Measurements from ENCODE around the gene SARS1.
"Not testable (repeated sequence)": the region's sequence is repeated elsewhere in the genome, so short reads cannot be mapped to it uniquely, and the experiment has no call there.

The SARS1 gene

DNA sequence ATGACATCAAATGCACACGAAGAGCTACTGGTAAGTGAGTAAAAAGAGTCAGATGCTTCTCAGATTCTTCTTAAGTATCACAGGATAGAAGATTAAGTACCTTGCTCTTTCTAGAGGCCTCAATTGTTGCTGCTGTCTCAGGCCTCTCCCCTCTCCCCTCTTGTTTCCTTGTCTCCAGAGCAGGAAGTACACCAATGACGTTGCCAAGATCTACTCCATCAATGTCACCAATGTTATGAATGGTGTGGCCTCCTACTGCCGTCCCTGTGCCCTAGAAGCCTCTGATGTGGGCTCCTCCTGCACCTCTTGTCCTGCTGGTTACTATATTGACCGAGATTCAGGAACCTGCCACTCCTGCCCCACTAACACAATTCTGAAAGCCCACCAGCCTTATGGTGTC is 21.3 kb upstream of the SARS1 start:
- no peak for DNase-seq (ENCODE audit: low read depth in 2 of 2, low spot score in 1 of 2)

DNA sequence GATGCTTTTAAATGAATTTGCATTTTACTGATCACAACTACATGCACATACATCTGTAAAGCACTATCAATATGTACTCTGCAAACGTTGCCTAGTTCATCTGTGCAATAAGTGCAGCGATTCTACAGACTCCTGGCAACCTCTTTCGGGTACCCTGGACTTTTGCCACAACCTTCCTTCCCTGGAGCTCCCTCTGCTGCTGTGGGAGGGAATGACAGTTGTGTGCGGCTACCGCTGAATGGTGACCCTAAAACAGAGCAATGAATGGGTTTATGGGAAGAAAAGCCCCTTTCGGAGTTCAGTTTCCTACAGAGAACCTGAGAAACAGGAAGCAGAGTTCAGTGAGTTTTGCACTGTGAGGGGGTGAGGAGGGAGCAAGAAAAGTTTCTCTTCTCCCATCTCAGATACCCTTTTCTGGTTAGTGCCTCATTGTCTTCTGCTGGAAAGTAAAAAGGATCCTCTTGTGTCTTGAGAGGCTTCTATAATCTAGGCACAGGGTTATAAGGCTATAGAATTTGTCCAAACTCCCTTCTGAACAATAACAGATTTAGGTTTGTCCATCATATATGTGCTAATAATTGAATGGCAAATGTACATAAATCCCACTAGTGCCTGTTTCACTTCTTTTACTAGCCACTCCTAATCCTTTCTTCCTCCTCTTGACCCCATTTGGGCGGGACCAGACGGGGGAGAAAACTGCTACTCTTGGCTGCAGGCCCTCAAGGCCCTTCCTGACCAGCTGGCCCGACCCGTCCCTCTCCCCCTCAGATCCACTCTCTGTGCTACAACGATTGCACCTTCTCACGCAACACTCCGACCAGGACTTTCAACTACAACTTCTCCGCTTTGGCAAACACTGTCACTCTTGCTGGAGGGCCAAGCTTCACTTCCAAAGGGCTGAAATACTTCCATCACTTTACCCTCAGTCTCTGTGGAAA is 19.8 kb upstream of the SARS1 start:
- no peak for DNase-seq (ENCODE audit: low read depth in 2 of 2, low spot score in 1 of 2)

DNA sequence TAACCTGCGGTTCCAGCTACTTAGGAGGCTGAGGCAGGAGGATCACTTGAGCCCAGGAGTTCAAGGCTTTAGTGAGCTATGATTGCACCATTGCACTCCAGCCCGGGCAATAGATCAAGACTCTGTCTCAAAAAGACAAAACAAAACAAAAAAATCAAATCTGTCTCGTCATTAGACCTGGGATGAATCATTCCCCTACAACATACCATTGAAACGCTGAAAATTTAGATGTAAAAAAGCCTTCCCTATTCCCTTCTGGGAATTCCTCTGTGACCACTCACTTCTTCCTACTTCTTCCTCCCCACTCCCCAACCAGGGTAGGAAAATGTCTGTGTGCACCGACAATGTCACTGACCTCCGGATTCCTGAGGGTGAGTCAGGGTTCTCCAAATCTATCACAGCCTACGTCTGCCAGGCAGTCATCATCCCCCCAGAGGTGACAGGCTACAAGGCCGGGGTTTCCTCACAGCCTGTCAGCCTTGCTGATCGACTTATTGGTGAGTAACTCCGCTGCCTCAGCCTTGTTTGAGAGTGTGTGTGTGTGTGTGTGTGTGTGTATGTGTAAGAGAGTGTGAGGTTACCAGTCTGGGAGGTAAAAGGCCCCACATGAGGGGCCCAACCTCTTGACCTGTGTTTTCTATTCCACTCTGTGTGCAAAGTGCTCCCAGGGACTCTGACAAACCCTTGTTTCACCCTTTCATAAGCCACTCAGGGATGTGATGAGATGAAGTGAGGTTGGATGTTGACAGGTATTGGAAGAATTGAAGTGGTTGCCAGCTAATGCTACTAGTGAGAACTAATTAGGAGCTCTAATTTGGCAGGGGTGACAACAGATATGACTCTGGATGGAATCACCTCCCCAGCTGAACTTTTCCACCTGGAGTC is 16.3 kb upstream of the SARS1 start:
- DNase-seq (ENCODE audit: low read depth in 2 of 2, low spot score in 1 of 2): no peak

- DNase-seq (ENCODE audit: low read depth in 2 of 2, low spot score in 1 of 2): no peak
Observed at GRCh38 chr1:109198043-109198695, 15.5 kb upstream of the SARS1 start.

GRCh38 chr1:109198745-109199144 is 15.0 kb upstream of the SARS1 start:
- no peak for DNase-seq (ENCODE audit: low read depth in 2 of 2, low spot score in 1 of 2)

DNA sequence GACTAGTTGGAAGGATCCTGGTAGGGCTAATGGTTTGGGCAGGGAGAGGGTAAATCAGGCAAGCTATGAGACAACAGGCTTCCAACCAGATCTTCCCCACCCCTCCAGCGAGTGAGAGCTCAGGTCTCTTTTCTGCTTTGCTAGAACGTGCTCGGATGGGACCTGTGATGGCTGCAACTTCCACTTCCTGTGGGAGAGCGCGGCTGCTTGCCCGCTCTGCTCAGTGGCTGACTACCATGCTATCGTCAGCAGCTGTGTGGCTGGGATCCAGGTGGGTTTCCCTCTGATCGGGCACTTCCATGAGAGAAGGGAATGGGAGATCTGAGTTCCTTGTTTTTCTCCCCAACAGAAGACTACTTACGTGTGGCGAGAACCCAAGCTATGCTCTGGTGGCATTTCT is 14.0 kb upstream of the SARS1 start:
- DNase-seq (ENCODE audit: low read depth in 2 of 2, low spot score in 1 of 2): no peak

GRCh38 chr1:109201123-109201703 is 12.5 kb upstream of the SARS1 start:
- DNase-seq (ENCODE audit: low read depth in 2 of 2, low spot score in 1 of 2): no peak

GRCh38 chr1:109204484-109204883 is 9.2 kb upstream of the SARS1 start:
- DNase-seq (ENCODE audit: low read depth in 2 of 2, low spot score in 1 of 2): no peak

GRCh38 chr1:109206339-109206738 is 7.4 kb upstream of the SARS1 start:
- no peak for DNase-seq (ENCODE audit: low read depth in 2 of 2, low spot score in 1 of 2)

DNA sequence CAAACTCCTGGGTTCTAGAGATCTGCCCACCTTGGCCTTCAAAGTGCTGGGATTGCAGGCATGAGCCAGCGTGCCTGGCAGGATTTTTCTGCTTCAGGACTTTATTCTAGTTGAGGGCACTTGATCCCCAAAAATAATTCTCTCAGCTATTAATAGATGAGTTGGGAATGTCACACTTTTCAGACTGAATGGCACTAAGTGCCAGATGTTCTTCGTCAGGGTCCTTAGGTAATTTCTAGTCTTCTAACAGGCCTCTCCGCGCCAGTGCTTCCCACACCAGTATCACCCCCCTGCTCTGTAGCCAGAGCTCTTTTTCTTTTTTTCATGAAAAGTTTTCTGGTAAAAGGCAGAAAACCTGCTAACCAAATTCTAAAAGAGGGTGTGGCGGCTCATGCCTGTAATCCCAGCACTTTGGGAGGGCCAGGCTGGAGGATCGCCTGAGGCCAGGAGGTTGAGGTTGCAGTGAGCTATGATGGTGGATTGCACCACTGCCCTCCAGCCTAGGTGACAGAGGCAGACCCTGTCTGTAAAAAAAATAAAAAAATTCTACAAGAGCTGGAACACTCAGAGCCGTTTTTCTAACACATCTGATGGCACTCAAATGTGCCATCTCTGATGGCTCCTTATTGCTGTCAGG is 6.1 kb upstream of the SARS1 start:
- no peak for DNase-seq (ENCODE audit: low read depth in 2 of 2, low spot score in 1 of 2)

GRCh38 chr1:109208394-109208793 is 5.3 kb upstream of the SARS1 start:
- no peak for DNase-seq (ENCODE audit: low read depth in 2 of 2, low spot score in 1 of 2)

GRCh38 chr1:109208836-109209463 is 4.8 kb upstream of the SARS1 start:
- no peak for DNase-seq (ENCODE audit: low read depth in 2 of 2, low spot score in 1 of 2)

GRCh38 chr1:109210058-109210457 is 3.7 kb upstream of the SARS1 start:
- no peak for DNase-seq (ENCODE audit: low read depth in 2 of 2, low spot score in 1 of 2)

- peak in 1 of 2 donors; percentile 1 for DNase-seq (ENCODE audit: low read depth in 2 of 2, low spot score in 1 of 2)
Observed at GRCh38 chr1:109213345-109213823, 334 bp upstream of the SARS1 start.

GRCh38 chr1:109214695-109215623 is 1.2 kb downstream of the SARS1 start:
- DNase-seq (ENCODE audit: low read depth in 2 of 2, low spot score in 1 of 2): no peak

DNA sequence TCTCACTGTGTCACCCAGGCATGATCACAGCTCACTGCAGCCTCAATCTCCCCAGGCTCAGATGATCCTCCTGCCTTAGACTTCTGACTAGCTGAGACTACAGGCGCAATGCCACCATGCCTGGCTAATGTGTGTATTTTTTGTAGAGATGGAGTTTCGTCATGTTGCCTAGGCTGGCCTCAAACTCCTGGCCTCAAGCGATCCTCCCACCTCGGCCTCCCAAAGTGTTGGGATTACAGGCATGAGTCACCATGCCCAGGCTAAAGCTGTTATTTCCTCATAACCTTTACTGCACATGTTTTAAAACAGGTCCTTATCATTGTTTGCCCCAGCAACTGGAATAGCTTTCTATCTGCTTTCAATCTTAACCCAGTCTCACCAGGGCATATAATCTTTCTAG is 2.9 kb downstream of the SARS1 start:
- DNase-seq (ENCODE audit: low read depth in 2 of 2, low spot score in 1 of 2): no peak

- no peak for DNase-seq (ENCODE audit: low read depth in 2 of 2, low spot score in 1 of 2)
Observed at GRCh38 chr1:109218516-109218915, 4.8 kb downstream of the SARS1 start.

DNA sequence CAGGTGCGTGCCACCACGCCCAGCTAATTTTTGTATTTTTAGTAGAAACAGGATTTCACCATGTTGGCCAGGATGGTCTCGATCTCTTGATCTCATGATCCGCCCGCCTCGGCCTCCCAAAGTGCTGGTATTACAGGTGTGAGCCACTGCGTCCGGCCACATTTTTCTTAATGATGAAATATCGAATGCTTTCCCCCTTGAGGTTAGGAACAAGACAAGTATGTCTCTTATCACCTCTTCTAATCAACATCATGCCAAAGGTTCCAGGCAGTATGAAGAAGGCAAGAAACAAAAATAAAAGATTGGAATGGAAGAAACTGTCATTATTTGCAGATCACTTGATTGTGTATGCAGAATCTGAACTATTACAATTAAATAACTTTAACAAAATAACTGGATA is 7.5 kb downstream of the SARS1 start:
- DNase-seq (ENCODE audit: low read depth in 2 of 2, low spot score in 1 of 2): not testable (repeated sequence)

DNA sequence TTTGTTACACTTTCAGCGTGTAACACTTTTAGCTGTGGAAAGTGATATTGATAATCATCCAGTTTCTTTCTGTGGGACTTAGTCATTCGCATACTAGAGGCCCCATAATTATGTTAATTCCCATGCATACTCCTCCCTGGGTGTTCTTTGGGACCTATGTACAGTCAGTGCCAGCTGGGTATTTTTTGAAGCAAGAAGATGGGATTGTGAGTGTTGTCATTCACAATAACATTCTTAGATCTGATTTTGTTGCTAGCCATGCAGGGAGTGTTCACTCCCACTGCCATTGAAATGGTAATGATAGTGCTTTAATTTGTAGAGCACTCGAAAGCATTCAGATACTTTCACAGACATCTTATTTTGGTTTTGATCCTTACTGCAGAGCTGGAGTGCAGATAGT is 11.6 kb downstream of the SARS1 start:
- no peak for DNase-seq (ENCODE audit: low read depth in 2 of 2, low spot score in 1 of 2)

Measured in stimulated activated CD8-positive, alpha-beta memory T cell treated with anti-CD3 and anti-CD28 coated beads, Interleukin-4, amount 100 ng/mL, for 1 hour (primary cell).